GM13977 (cell line): ENCODE data around the gene UCP2.
"Not testable (repeated sequence)": the region's sequence is repeated elsewhere in the genome, so short reads cannot be mapped to it uniquely, and the experiment has no call there.

Experiments used
- DNase-seq: peaks from one replicate; pipeline ENCODE4 v3.0.0; 2012; ENCODE audit warnings: low spot score
- in situ Hi-C: fragments of 300-500 bp; cut with MboI; formaldehyde crosslinking; loops from one replicate; pipeline ENCODE4 v1.12.0; 2022; ENCODE audit warnings: low sequenced_read_pairs, low pct_unique_long_range_greater_than_20kb, mixed read lengths, inconsistent platforms; ENCODE audit not compliant: unreplicated experiment
- TF ChIP-seq, protein P1 (sequence below): IDR thresholded peaks from 2 replicates; pipeline ENCODE4 v1.5.1; 2012; ENCODE audit warnings: mild to moderate bottlenecking, control low read depth; ENCODE audit not compliant: insufficient read depth; ENCODE audit errors: extremely low read depth, missing control alignments

The UCP2 gene

GRCh38 chr11:73944901-73945300 is 37.7 kb downstream of the UCP2 start:
- in situ Hi-C loops, result no loop called here

DNA sequence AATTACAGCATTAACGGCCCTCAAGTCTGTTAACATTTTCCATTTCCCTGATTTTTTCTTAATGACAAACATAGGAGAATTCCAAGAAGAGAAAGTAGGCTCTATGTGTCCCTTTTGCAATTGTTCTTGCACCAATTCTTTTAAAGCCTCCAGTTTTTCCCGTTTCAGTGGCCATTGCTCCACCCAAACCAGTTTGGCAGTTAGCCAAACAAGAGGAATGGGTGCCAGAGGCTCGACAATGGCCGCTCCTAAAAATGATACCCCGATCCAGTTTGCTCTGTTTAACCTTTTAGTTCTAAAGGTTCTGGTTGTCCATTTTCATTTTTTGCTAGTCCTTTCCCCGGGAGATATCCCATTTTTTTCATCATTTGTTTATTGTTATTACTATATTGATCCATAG is 38.6 kb downstream of the UCP2 start:
- in situ Hi-C loops, result no loop called here
- DNase-seq, result no peak
- TF ChIP-seq, protein P1, sequence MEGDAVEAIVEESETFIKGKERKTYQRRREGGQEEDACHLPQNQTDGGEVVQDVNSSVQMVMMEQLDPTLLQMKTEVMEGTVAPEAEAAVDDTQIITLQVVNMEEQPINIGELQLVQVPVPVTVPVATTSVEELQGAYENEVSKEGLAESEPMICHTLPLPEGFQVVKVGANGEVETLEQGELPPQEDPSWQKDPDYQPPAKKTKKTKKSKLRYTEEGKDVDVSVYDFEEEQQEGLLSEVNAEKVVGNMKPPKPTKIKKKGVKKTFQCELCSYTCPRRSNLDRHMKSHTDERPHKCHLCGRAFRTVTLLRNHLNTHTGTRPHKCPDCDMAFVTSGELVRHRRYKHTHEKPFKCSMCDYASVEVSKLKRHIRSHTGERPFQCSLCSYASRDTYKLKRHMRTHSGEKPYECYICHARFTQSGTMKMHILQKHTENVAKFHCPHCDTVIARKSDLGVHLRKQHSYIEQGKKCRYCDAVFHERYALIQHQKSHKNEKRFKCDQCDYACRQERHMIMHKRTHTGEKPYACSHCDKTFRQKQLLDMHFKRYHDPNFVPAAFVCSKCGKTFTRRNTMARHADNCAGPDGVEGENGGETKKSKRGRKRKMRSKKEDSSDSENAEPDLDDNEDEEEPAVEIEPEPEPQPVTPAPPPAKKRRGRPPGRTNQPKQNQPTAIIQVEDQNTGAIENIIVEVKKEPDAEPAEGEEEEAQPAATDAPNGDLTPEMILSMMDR, result no peak

More at GRCh38 chr11:73944901-73945300, 37.7 kb downstream of the UCP2 start:
- TF ChIP-seq, protein P1, result no peak
- DNase-seq, result no peak

DNA sequence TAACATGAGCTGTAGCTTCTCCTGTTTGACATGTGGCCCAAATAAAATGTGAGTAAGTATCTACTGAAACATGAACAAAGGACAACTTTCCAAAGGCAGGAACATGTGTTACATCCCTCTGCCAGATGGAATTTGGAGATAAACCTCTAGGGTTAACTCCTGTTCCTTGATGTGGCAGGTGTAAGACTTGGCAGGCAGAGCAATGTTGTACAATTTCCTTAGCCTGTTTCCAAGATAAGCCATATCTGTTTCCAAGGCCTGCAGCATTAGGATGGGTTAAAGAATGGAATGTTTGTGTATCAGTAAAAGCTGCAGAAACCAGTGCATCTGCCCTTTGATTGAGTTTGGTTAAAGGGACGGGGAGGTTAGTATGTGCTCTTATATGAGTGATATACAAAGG is 40.6 kb downstream of the UCP2 start:
- DNase-seq, result no peak
- in situ Hi-C loops, result no loop called here
- TF ChIP-seq, protein P1, result no peak

DNA sequence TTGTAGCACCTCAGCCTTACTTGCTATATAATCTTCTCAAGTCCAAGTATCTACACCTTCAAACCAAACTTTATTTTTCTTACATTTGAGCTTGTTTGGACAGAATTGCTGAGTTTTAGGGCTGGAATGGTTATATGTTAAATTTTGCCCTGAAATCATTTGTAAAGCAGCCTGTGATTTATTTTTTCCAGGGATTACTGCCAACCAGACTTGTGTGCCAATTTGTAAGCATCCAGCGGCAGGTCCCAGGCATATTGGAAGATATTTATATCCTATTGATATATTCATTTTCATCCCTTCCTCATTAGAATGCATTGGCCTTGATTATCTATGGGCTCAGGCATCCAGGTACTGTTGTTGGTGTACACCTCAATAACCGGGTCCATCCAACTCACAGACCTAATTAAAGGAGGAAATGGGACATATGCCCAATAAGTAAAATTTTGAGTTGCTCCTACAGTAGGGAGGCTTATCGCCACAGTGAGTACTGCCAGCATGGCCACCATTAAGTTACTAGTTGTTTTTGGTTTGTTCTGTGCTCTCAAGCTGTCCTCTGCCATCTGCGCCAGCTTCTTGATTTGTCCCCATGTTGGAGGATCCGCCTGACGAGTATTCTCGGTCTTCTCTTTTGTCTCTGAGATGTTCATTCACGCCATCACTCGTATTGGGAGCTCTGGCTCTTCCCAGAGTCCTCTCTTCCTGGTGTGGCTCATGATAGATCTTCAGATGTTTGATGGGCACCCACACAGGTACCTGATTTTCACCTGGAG is 41.7 kb downstream of the UCP2 start:
- TF ChIP-seq, protein P1, result no peak
- in situ Hi-C loops, result no loop called here
- DNase-seq, result no peak

DNA sequence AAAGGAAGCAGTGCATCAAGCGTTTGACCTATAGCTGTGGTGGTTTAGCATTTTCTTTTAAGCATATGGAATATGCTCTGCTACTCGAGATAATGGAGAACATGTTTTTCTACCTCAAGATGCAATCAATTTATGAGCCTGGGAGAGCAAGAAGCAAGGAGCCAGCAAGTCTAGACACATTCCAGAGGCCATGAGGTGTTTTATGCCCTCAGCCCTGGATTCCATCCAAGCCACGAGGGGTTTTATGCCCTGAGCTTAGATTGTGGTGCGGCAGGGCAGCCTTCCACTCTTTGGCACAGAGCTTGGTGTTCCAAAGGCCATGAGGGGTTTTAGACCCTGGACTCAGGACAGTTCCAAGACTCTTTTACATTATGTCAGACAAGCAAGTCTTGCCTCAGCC is 43.5 kb downstream of the UCP2 start:
- TF ChIP-seq, protein P1, result no peak
- in situ Hi-C loops, result no loop called here
- no peak for DNase-seq

DNA sequence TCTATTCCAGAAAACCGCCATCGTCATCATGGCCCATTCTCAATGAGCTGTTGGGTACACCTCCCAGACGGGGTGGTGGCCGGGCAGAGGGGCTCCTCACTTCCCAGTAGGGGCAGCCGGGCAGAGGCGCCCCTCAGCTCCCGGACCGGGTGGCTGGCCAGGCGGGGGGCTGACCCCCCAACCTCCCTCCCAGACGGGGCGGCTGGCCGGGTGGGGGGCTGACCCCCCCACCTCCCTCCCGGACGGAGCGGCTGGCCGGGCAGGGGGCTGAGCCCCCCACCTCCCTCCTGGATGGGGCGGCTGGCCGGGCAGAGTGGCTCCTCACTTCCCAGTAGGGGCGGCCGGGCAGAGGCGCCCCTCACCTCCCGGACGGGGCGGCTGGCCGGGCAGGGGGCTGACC is 46.6 kb downstream of the UCP2 start:
- DNase-seq, in situ Hi-C loops: not testable (repeated sequence)

DNA sequence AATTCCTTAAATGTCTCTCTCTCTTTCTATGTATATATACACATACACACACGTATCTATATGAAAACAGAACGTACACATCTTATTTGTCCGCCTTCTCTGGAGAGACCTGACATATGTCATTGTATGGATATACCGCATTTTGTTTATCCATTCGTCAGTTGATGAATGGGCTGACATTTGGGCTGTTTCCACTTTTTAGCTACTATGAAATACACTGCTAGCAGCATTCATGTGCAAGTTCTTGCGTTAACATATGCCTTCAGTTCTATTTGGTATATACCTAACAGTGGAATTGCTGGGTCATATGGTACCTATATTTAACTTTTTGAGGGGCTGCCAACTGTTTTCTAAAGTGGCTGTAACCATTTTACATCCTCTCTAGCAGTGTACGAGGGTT is 49.9 kb downstream of the UCP2 start:
- no peak for DNase-seq
- TF ChIP-seq, protein P1, result no peak
- in situ Hi-C loops, result no loop called here
